HG03558 (cell line): Measurements from ENCODE around the gene WASL.
"Not testable (repeated sequence)": the region's sequence is repeated elsewhere in the genome, so short reads cannot be mapped to it uniquely, and the experiment has no call there.

Source experiments
- ATAC-seq: cut with Tn5 transposase; IDR thresholded peaks from one replicate; pipeline ENCODE4 v1.9.1; 2021; ENCODE audit warnings: moderate number of reproducible peaks; ENCODE audit not compliant: unreplicated experiment; ENCODE audit errors: extremely low read depth

Gene WASL

DNA sequence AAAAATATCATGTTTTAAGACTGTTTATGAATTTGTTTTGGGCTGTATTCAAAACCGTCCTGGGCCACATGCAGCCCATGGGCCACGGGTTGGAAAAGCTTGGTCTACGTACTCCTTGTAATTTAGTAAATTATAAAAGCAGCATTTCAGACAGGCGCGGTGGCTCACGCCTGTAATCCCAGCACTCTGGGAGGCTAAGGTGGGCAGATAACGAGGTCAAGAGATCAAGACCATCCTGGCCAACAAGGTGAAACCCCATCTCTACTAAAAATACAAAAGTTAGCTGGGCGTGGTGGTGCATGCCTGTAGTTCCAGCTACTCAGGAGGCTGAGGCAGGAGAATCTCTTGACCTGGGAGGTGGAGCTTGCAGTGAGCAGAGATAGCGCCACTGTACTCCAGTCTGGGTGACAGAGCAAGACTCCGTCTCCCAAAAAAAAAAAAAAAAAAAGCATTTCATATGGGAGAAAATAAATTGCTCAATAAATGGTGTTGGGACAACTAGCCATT is 11.6 kb downstream of the WASL start:
- ATAC-seq = not testable (repeated sequence)

DNA sequence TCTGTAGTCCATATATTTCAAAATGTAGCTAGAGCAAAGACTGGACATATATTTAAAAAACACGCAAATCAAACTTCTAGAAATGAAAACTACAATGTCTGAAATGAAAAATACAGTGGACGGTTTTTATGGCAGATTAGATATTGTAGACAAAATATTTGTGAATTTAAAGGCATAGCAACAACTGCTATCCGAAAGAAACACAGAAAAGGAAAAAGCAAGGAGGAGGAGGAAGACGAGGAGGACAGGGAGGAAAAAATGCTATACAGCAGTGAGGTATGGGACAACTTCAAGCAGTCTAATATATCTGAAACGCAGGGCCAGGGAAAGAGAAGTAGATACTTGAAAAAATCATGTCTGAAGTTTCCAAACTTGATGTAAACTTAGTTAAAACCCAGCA is 13.3 kb downstream of the WASL start:
- no peak for ATAC-seq

DNA sequence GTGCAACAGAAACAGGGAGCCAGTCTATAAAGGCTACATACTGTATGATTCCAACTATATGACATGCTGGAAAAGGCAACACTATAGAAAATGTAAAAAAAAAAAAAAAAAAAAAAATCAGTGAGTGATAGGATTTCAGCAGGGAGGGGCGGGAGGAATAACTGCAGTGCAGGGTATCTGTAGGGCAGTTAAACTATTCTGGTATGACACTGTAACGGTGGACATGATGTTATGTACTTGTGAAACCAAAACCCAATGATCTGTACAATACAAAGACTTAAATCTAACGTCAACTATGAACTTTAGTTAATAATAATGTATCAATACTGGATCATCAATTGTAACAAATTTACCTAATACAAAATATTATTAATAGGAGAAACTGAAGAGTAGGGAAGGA is 14.3 kb downstream of the WASL start:
- ATAC-seq = no peak

- ATAC-seq = no peak
Observed at GRCh38 chr7:123732413-123733091, 16.3 kb downstream of the WASL start.

- ATAC-seq = no peak
Observed at GRCh38 chr7:123729218-123729578, 19.6 kb downstream of the WASL start.

- ATAC-seq = no peak
Observed at GRCh38 chr7:123727071-123727837, 21.5 kb downstream of the WASL start.

- ATAC-seq = no peak
Observed at GRCh38 chr7:123725586-123726171, 23.1 kb downstream of the WASL start.

GRCh38 chr7:123724817-123725253 is 24.0 kb downstream of the WASL start:
- ATAC-seq = no peak

DNA sequence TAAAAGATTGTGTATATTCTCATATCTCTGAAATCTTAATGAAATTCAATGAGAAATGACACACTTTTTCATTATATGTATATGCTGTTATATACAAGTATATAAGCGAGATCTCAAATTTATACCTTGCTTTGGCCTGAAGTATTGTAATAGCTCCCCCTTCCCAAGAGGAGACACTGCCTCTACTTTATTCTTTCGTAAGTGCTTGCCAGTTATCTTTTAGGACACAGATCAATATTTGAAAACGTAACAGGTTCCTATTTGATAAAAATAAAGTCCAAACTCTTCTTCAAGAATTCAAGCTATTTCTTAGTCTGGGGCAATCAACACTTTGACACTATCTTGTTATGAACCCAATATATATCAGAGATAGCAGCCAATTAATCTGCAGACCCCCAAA is 24.9 kb downstream of the WASL start:
- ATAC-seq = no peak

DNA sequence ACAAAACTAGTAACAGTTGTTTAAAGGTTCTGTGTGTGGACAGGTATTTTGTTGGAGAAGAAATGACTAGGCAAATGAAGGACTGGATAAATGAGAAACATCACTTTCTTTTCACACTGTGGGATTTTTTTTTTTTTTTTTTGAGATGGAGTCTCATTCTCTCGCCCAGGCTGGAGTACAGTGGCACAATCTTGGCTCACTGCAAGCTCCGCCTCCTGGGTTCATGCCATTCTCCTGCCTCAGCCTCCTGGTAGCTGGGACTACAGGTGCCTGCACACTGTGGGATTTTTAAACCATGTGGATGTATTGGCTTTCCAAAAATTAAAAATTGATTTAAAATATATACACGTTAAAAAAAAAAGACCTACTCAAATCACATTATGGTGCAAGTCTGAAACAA is 28.3 kb downstream of the WASL start:
- not testable (repeated sequence) for ATAC-seq

DNA sequence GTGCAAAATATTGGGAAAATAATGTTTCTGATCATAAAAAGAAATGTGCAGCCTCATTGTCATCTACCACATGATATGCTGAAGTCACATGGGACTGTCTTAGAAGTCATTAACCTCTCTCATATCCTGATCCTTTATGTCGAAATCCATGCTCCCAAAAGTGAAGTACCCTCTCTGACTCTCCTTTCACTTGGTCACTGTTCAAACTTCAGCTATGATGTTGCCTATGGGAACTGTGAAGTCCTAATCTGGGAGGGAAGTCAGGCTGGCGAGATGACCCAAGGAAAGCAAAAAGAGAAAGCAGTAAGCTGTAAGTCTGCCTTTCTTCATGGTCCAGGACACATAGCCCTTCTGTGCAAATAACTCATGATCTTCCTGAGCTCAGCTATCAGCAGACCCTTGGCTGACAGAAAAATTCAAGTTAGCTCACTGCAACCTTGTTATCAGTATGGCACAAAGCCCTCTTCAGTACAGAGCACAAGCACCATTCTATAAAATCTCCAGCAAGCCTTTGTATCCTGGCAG is 29.5 kb downstream of the WASL start:
- no peak for ATAC-seq

DNA sequence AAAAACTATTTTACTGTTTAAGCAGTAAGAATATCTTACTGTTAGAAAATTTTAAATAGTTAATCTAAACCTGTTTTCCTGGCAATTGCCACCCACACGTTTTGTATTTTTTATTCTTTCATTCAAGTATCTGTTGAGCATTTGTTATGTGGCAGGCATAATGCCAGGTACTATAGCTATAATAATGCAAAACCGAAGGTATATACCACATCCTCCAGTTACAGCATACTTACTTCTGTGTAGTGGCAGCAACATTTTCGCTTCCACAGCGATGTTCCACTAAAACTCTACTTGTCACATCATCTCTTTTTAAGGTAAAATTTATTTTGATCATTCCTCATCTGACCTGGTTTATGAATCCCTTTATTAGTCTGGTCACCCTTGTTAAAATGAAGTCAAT is 30.0 kb downstream of the WASL start:
- no peak for ATAC-seq

GRCh38 chr7:123717689-123718088 is 31.1 kb downstream of the WASL start:
- ATAC-seq = no peak

GRCh38 chr7:123716877-123717276 is 31.9 kb downstream of the WASL start:
- no peak for ATAC-seq

DNA sequence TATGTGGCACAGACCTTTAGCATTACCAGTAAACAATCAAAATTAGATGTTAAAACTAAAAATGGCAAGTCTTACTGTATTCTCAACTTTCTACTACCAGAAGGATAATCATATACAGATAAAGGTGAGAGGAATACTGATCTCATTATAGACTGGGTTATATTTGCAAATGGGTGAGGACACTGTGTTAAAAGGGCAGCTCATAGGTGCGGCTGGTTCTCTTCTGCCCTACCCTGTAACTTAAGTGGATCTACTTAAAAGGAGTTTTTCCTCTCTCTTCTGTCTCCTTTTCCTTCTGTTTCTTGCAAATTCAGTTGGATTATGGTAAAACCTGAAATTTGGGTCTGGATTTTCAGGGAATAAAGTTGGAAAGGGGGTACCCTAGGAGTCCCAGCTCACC is 33.0 kb downstream of the WASL start:
- ATAC-seq = no peak

DNA sequence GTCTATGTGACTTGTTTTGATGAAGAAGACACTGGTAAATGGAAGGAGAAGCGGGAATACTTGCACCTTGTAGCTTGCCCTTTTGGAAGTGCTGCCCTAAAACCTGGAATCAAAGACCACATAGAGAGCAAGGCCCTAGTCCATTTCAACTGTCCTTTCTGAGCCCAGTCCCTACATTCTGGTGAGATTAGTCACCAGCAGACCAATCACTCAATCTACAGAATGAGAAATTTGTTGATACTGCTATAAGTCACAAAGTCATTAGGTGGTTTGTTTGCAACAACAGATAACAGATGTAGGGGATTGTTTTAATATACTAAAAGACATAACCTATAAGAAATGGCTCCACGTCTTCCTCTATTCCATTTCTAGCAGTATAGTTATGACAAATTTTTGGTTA is 33.6 kb downstream of the WASL start:
- ATAC-seq = no peak

- ATAC-seq = no peak
Observed at GRCh38 chr7:123714296-123715080, 34.3 kb downstream of the WASL start.

- no peak for ATAC-seq
Observed at GRCh38 chr7:123712619-123713018, 36.2 kb downstream of the WASL start.

DNA sequence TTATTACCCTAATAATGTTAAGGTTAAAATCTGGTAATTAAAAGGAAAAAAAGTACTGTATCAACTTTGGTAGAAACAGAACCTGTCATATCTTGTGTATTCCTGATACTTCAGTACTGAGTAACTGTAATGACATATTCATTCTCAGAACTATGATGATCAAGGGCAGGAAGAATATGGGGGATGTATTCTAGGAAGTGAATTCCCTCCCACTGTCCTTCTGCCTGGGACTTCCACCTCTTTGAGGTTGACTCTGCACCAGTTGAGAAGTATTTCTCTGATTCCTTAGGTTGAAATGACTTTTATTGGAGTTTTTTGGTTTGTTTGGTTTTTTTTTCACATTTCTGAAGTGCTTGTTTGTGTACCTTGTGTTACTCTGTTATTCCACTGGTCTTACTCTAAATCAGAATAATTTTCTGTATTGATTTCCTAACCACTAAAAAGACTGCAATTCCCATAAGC is 36.9 kb downstream of the WASL start:
- ATAC-seq = no peak

- ATAC-seq = no peak
Observed at GRCh38 chr7:123710683-123711082, 38.1 kb downstream of the WASL start.
